HepG2 (cell line): ENCODE data around the gene ZFPL1. TPM values are rescaled to one million over a fixed set of nuclear protein-coding genes. Genes with fewer than 3 reads are reported as not detected.

Experiments used
- ARNTL ChIP-seq: sonication (generic); formaldehyde crosslinking; IDR thresholded peaks from 2 replicates; pipeline ENCODE4 v1.4.0; 2020; ENCODE audit warnings: mild to moderate bottlenecking, missing genetic modification reagents
- CHD2 ChIP-seq: IDR thresholded peaks from 2 replicates; pipeline ENCODE4 v1.6.1; 2011; ENCODE audit warnings: low read depth, low read length, improper control_type of control experiment
- ERF ChIP-seq: IDR thresholded peaks from 2 replicates; pipeline ENCODE4 v1.6.1; 2018; ENCODE audit warnings: missing biosample characterization, missing genetic modification reagents
- ETV6 ChIP-seq: sonication (generic); formaldehyde crosslinking; conservative IDR thresholded peaks from 2 replicates; pipeline ENCODE4 v1.4.0; 2020; ENCODE audit warnings: missing genetic modification reagents
- FOXO1 ChIP-seq: sonication (generic); formaldehyde crosslinking; IDR thresholded peaks from 2 replicates; pipeline ENCODE4 v1.4.0; 2020; ENCODE audit warnings: missing genetic modification reagents
- HDAC6 ChIP-seq: fragments of 200-600 bp; sonication (generic); IDR thresholded peaks from 2 replicates; pipeline ENCODE4 v1.7.0; 2017; ENCODE audit warnings: mild to moderate bottlenecking, antibody characterized with exemption, low read length, low read depth
- HIC2 ChIP-seq: sonication (generic); formaldehyde crosslinking; IDR thresholded peaks from 2 replicates; pipeline ENCODE4 v1.9.0; 2022; ENCODE audit warnings: low read depth, missing genetic modification reagents
- KDM3A ChIP-seq: IDR thresholded peaks from 2 replicates; pipeline ENCODE4 v1.6.1; 2018; ENCODE audit warnings: low read depth, missing compliant biosample characterization
- NPAS2 ChIP-seq: sonication (generic); formaldehyde crosslinking; IDR thresholded peaks from 2 replicates; pipeline ENCODE4 v1.8.0; 2022; ENCODE audit warnings: mild to moderate bottlenecking, missing genetic modification reagents, borderline replicate concordance
- NR0B2 ChIP-seq: sonication (generic); formaldehyde crosslinking; IDR thresholded peaks from 2 replicates; pipeline ENCODE4 v1.4.0; 2020; ENCODE audit warnings: mild to moderate bottlenecking, missing genetic modification reagents
- PAWR ChIP-seq: sonication (generic); formaldehyde crosslinking; IDR thresholded peaks from 2 replicates; pipeline ENCODE4 v1.4.0; 2020; ENCODE audit warnings: missing genetic modification reagents, mild to moderate bottlenecking, borderline replicate concordance
- POGZ ChIP-seq: sonication (generic); formaldehyde crosslinking; IDR thresholded peaks from 2 replicates; pipeline ENCODE4 v1.4.0; 2020; ENCODE audit warnings: mild to moderate bottlenecking, missing genetic modification reagents
- POLR2AphosphoS5 ChIP-seq: IDR thresholded peaks from 2 replicates; pipeline ENCODE4 v1.6.1; 2012; ENCODE audit warnings: low read depth, low read length
- SOX6 ChIP-seq, 2 experiments: fragments of 450-650 bp in 1 of 2; sonication (generic) in 1 of 2; formaldehyde crosslinking in 1 of 2; IDR thresholded peaks; 2 replicates each; pipeline versions ENCODE4 v1.4.0 to v1.6.1; 2017 to 2020; ENCODE audit warnings: antibody characterized with exemption in 1 of 2, mild to moderate bottlenecking in 1 of 2, missing genetic modification reagents in 1 of 2
- STAT6 ChIP-seq: sonication (generic); formaldehyde crosslinking; IDR thresholded peaks from 2 replicates; pipeline ENCODE4 v1.4.0; 2020; ENCODE audit warnings: missing genetic modification reagents, mild to moderate bottlenecking, borderline replicate concordance
- THAP11 ChIP-seq: IDR thresholded peaks from 2 replicates; pipeline ENCODE4 v1.6.1; 2016; ENCODE audit warnings: missing biosample characterization, missing genetic modification reagents
- U2AF1 ChIP-seq: fragments of 200-400 bp; formaldehyde crosslinking; optimal IDR thresholded peaks from 2 replicates; pipeline ENCODE3; 2017; ENCODE audit warnings: mild to moderate bottlenecking, low read depth, low read length
- ZBTB33 ChIP-seq: sonication (generic); formaldehyde crosslinking; IDR thresholded peaks from 2 replicates; pipeline ENCODE4 v1.4.0; 2020; ENCODE audit warnings: missing genetic modification reagents
- ZFX ChIP-seq: sonication (generic); formaldehyde crosslinking; IDR thresholded peaks from 2 replicates; pipeline ENCODE4 v1.4.0; 2020; ENCODE audit warnings: mild to moderate bottlenecking, low read depth, missing genetic modification reagents, moderate library complexity
- ZNF225 ChIP-seq: sonication (generic); formaldehyde crosslinking; IDR thresholded peaks from 2 replicates; pipeline ENCODE4 v1.4.0; 2020; ENCODE audit warnings: mild to moderate bottlenecking, missing genetic modification reagents
- ZNF253 ChIP-seq: sonication (generic); formaldehyde crosslinking; IDR thresholded peaks from 2 replicates; pipeline ENCODE4 v1.8.0; 2022; ENCODE audit warnings: mild to moderate bottlenecking, missing genetic modification reagents, borderline replicate concordance
- ZNF256 ChIP-seq: sonication (generic); formaldehyde crosslinking; conservative IDR thresholded peaks from 2 replicates; pipeline ENCODE4 v1.4.0; 2020; ENCODE audit warnings: missing genetic modification reagents
- ZNF790 ChIP-seq: sonication (generic); formaldehyde crosslinking; IDR thresholded peaks from 2 replicates; pipeline ENCODE4 v1.8.0; 2022; ENCODE audit warnings: missing genetic modification reagents, mild to moderate bottlenecking, borderline replicate concordance
- ZNF841 ChIP-seq: sonication (generic); formaldehyde crosslinking; IDR thresholded peaks from 2 replicates; pipeline ENCODE4 v1.8.1; 2023; ENCODE audit warnings: missing genetic modification reagents, borderline replicate concordance
- ZSCAN9 ChIP-seq: IDR thresholded peaks from 2 replicates; pipeline ENCODE4 v1.6.1; 2016; ENCODE audit warnings: borderline replicate concordance
- polyA plus RNA-seq, 8 experiments: library from polyadenylated mRNA; depleted of rRNA in 3 of 8; stranded (reverse) in 7 of 8; unstranded in 1 of 8; fragments of >200 nt; fragmentation: Illumina TruSeq in 4 of 8; extraction: Trizol in 4 of 8; gene quantifications; 2 replicates each; pipeline versions ENCODE4 v1.2.1 to v1.2.3, GENCODE V29; 2011 to 2016; ENCODE audit warnings: low read depth in 4 of 8, missing spikeins in 1 of 8, mixed read lengths in 1 of 8; ENCODE audit not compliant: insufficient read depth in 1 of 8
- total RNA-seq, 5 experiments: library from RNA; depleted of rRNA; stranded (reverse); fragments of >200 nt; fragmentation: Illumina TruSeq; extraction: Trizol; gene quantifications; 2 replicates each; pipeline ENCODE4 v1.2.3, GENCODE V29; 2016; ENCODE audit warnings: low read depth in 1 of 5

Gene ZFPL1
- total and polyA plus RNA-seq, 2 of the 13 experiments (the other 11 are each of a cell fraction or from before 2014, with no cell fraction given) = 32.2 to 56.0 TPM

- no peak for TF ChIP-seq HDAC6
- TF ChIP-seq ZNF256 = no peak
- TF ChIP-seq STAT6 (CRISPR knock-in tag) = no peak
- TF ChIP-seq ZNF253 (CRISPR knock-in tag) = no peak
- no peak for TF ChIP-seq ZNF841 (CRISPR knock-in tag)
- no peak for TF ChIP-seq ARNTL (CRISPR knock-in tag)
- TF ChIP-seq ZNF225 = no peak
- TF ChIP-seq FOXO1 = no peak
- no peak for TF ChIP-seq HIC2 (CRISPR knock-in tag)
- TF ChIP-seq ZFX (CRISPR knock-in tag) = peak; percentile 64; the same call in 1 of the 2 replicates
- TF ChIP-seq THAP11 (CRISPR knock-in tag) = peak; percentile 36; the same call in 1 of the 2 replicates
- peak; percentile 48; the same call in 1 of the 2 replicates for TF ChIP-seq ERF (CRISPR knock-in tag)
- TF ChIP-seq NR0B2 (CRISPR knock-in tag) = no peak
- no peak for TF ChIP-seq PAWR (CRISPR knock-in tag)
- no peak for TF ChIP-seq CHD2
- TF ChIP-seq POLR2AphosphoS5 = no peak
- no peak for TF ChIP-seq ZBTB33 (CRISPR knock-in tag)
- TF ChIP-seq KDM3A (CRISPR knock-in tag) = 0 out of 2 replicates have a peak, but pooled peaks have one; percentile 42
- no peak for TF ChIP-seq POGZ
- TF ChIP-seq U2AF1 = no peak
- no peak for TF ChIP-seq SOX6 (IDR thresholded peaks at IDR 0.05)
- no peak for TF ChIP-seq SOX6 (CRISPR knock-in tag; IDR thresholded peaks at IDR 0.05)
- no peak for TF ChIP-seq ZNF790
- no peak for TF ChIP-seq NPAS2 (CRISPR knock-in tag)
- no peak for TF ChIP-seq ETV6 (CRISPR knock-in tag)
- no peak for TF ChIP-seq ZSCAN9 (CRISPR knock-in tag)
Observed at GRCh38 chr11:65110354-65110861, 26.4 kb downstream of the ZFPL1 start (continued).
